ENCODE measurements around the gene CIZ1. TPM values are rescaled to one million over a fixed set of nuclear protein-coding genes. Genes with fewer than 3 reads are reported as not detected.

CIZ1 gene
- total RNA-seq, 1 donor from 2014 or later = 170 TPM

GRCh38 chr9:128206484-128206883 is 15.1 kb upstream of the CIZ1 start:
- H3K27me3 Mint-ChIP-seq (ENCODE audit: unreplicated experiment) = no peaks in the 10 kb centered on the region
- no peak for DNase-seq (ENCODE audit: extremely low spot score, unreplicated experiment)
- H3K27ac Mint-ChIP-seq (ENCODE audit: unreplicated experiment) = no peak overlapping the region
- no peak overlapping the region for H3K4me3 Mint-ChIP-seq (ENCODE audit: unreplicated experiment)
- TF ChIP-seq CTCF (IDR thresholded peaks at IDR 0.05) = no peak
- H3K36me3 Mint-ChIP-seq (ENCODE audit: unreplicated experiment) = no peaks in the 10 kb centered on the region
- peaks cover 46% of the 10 kb centered on the region for H3K4me1 Mint-ChIP-seq (ENCODE audit: unreplicated experiment)
- no peaks in the 10 kb centered on the region for H3K9me3 Mint-ChIP-seq (ENCODE audit: unreplicated experiment)

- H3K27me3 Mint-ChIP-seq (ENCODE audit: unreplicated experiment) = no peaks in the 10 kb centered on the region
- peaks cover 37% of the 10 kb centered on the region for H3K4me1 Mint-ChIP-seq (ENCODE audit: unreplicated experiment)
- H3K27ac Mint-ChIP-seq (ENCODE audit: unreplicated experiment) = no peak overlapping the region
- no peaks in the 10 kb centered on the region for H3K36me3 Mint-ChIP-seq (ENCODE audit: unreplicated experiment)
- TF ChIP-seq CTCF (IDR thresholded peaks at IDR 0.05) = no peak
- no peak overlapping the region for H3K4me3 Mint-ChIP-seq (ENCODE audit: unreplicated experiment)
- H3K9me3 Mint-ChIP-seq (ENCODE audit: unreplicated experiment) = no peaks in the 10 kb centered on the region
- DNase-seq (ENCODE audit: extremely low spot score, unreplicated experiment) = no peak
Measured at GRCh38 chr9:128205296-128205944, 14.0 kb upstream of the CIZ1 start.

DNA sequence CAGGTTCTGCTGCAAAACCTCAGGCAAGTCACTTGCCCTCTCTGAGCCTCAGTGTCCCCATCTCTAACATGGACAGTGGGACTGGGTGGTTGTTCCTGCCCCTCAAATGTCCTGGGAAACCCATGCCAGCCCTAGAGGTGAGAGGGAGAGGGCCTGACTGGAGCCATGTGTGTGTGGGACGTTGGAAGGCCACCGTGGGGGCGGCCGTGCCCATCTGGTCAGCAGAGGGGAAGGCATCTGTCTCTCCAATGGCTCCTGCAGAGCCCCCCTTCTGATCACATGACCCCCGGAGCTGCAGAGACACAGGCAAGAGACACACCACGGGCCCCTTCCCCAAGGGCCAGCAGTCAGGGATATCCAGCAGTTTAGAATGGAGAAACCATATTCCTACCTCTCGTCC is 13.5 kb upstream of the CIZ1 start:
- no peaks in the 10 kb centered on the region for H3K9me3 Mint-ChIP-seq (ENCODE audit: unreplicated experiment)
- no peak for DNase-seq (ENCODE audit: extremely low spot score, unreplicated experiment)
- H3K27me3 Mint-ChIP-seq (ENCODE audit: unreplicated experiment) = no peaks in the 10 kb centered on the region
- peaks cover 36% of the 10 kb centered on the region for H3K4me1 Mint-ChIP-seq (ENCODE audit: unreplicated experiment)
- H3K27ac Mint-ChIP-seq (ENCODE audit: unreplicated experiment) = no peak overlapping the region
- TF ChIP-seq CTCF (IDR thresholded peaks at IDR 0.05) = no peak
- H3K36me3 Mint-ChIP-seq (ENCODE audit: unreplicated experiment) = no peaks in the 10 kb centered on the region
- H3K4me3 Mint-ChIP-seq (ENCODE audit: unreplicated experiment) = peak overlapping the region; percentile 77

DNA sequence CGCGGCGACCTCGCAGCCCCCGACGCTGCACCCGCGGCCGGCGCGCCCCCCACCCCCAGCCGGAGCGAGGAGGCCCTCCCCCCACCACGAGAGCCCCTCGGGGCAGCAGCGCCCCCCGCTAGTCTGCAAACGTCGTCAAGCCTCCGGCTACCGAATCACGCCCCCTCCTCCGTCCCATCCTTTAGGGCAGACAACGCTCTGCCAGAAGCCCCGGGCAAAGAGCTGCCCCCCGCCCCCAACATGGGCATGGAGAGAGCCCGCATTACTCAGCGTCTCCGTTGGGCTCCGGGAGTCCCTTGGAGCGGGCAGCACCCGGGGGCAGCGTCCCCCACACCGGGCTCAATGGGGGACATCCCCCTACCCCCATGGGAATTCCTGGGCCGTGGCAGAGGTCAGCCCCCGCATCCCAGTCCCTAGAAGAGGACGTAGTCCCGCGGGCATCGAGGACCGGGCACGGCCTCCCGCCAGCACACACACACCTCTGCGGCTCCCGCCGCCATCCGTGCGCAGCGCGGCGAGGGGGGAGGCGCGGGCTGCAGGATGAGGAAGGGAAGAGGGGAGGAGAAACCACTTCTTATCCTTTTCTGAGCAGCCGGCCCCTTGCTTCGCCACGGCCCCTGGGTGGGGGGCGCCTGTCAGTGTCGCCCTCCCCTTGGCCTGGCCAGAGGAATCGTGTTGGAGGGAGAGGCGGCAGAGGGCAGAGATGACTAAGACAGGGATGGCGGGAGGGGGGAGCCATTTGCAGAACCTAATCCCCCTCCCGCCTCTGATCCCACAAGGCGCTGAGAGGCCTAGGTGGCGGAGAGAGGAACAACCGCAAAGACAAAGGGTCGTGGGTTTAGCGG is 12.6 kb upstream of the CIZ1 start:
- Mint-ChIP-seq H3K9me3 (ENCODE audit: unreplicated experiment) (no peaks in the 10 kb centered on the region), H3K4me1 (ENCODE audit: unreplicated experiment) (peaks cover 36% of the 10 kb centered on the region), H3K36me3 (ENCODE audit: unreplicated experiment) (no peaks in the 10 kb centered on the region), H3K27me3 (ENCODE audit: unreplicated experiment) (no peaks in the 10 kb centered on the region), H3K4me3 (ENCODE audit: unreplicated experiment) (peak overlapping the region; percentile 77), H3K27ac (ENCODE audit: unreplicated experiment) (peak overlapping the region; percentile 71)
- no peak for TF ChIP-seq CTCF (IDR thresholded peaks at IDR 0.05)
- DNase-seq (ENCODE audit: extremely low spot score, unreplicated experiment) = no peak

DNA sequence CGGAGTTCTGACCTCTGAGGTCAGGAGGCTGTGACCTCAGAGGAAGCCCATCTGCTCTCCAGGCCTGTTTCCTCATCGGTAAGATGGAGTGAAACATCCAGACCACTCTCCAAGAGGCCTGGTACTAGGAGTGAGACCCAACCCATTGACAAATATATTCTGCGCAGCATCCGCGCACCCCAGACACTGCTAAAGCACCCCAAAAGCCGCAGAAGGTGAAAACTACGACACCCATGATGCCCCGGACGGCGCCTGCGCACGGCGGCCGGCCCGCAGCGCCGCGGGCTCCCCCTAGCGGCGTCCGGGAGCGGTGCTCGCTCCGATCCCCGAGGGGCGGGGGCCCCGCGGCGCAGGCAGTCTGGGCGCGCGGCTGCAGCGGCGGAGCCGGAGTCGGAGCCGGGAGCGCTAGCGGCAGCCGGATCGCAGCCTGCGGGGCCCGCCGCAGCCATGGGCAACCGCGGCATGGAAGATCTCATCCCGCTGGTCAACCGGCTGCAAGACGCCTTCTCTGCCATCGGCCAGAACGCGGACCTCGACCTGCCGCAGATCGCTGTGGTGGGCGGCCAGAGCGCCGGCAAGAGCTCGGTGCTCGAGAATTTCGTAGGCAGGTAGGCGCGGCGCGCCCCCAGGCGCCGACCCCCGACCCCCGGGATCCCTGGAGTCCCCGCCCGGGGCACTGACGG is 11.8 kb upstream of the CIZ1 start, which contains the start of gene DNM1:
Gene DNM1, plus strand, starts transcription at position 356 of the 683 bp plus-strand sequence. Its CDS starts 92 bp downstream, at position 448.
- H3K36me3 Mint-ChIP-seq (ENCODE audit: unreplicated experiment) = no peaks in the 10 kb centered on the region
- H3K4me1 Mint-ChIP-seq (ENCODE audit: unreplicated experiment) = peaks cover 33% of the 10 kb centered on the region
- peak; percentile 95 for TF ChIP-seq CTCF (IDR thresholded peaks at IDR 0.05)
- DNase-seq (ENCODE audit: extremely low spot score, unreplicated experiment) = peak; percentile 91
- no peaks in the 10 kb centered on the region for H3K27me3 Mint-ChIP-seq (ENCODE audit: unreplicated experiment)
- H3K4me3 Mint-ChIP-seq (ENCODE audit: unreplicated experiment) = peak within 1 kb of the TSS; percentile 77
- H3K27ac Mint-ChIP-seq (ENCODE audit: unreplicated experiment) = peak within 1 kb of the TSS; percentile 71
- H3K9me3 Mint-ChIP-seq (ENCODE audit: unreplicated experiment) = no peaks in the 10 kb centered on the region

Data from osteocyte (in vitro differentiated cells).